H1 (cell line): ENCODE results near the gene LINGO4.

ENCODE experiments used
- ASH2L ChIP-seq: fragments of 200-600, 300-600 bp; sonication (generic); IDR thresholded peaks from one replicate; pipeline ENCODE4 v1.7.1; 2017; ENCODE audit warnings: low read length
- ATF3 ChIP-seq: IDR thresholded peaks from 2 replicates; pipeline ENCODE4 v1.6.1; 2011; ENCODE audit warnings: low read depth, mild to moderate bottlenecking, low read length; ENCODE audit not compliant: insufficient read depth
- CBX8 ChIP-seq: fragments of 300-800, 300-1000 bp; sonication (generic); IDR thresholded peaks from 2 replicates; pipeline ENCODE4 v1.7.1; 2016; ENCODE audit warnings: low read depth, low read length, borderline replicate concordance
- CHD1 ChIP-seq: IDR thresholded peaks from 2 replicates; pipeline ENCODE4 v1.6.1; 2012; ENCODE audit warnings: low read depth, low read length, improper control_type of control experiment
- CTCF ChIP-seq, 3 experiments: IDR thresholded peaks; 1 replicate in 2 of 3; 2 replicates in 1 of 3; pipeline versions ENCODE4 v1.5.1 to v1.6.1; 2011; ENCODE audit warnings: low read length in 3 of 3, mild to moderate bottlenecking in 3 of 3, inconsistent platforms in 2 of 3, low read depth in 1 of 3, moderate library complexity in 1 of 3; ENCODE audit not compliant: insufficient read depth in 1 of 3; ENCODE audit errors: control extremely low read depth in 1 of 3
- EGR1 ChIP-seq: IDR thresholded peaks from 2 replicates; pipeline ENCODE4 v1.6.1; 2011; ENCODE audit warnings: low read depth, low read length, borderline replicate concordance
- EZH2 ChIP-seq: fragments of 200-600 bp; sonication (generic); IDR thresholded peaks from 2 replicates; pipeline ENCODE4 v1.7.1; 2012; ENCODE audit warnings: low read depth, mild to moderate bottlenecking, moderate library complexity, low read length, inconsistent platforms; ENCODE audit not compliant: severe bottlenecking
- FOSL1 ChIP-seq: IDR thresholded peaks from 2 replicates; pipeline ENCODE4 v1.6.1; 2011; ENCODE audit warnings: mild to moderate bottlenecking, low read depth, low read length, moderate library complexity; ENCODE audit not compliant: insufficient read depth
- GABPA ChIP-seq: IDR thresholded peaks from 2 replicates; pipeline ENCODE4 v1.6.1; 2011; ENCODE audit warnings: mild to moderate bottlenecking, low read length, moderate library complexity, borderline replicate concordance; ENCODE audit not compliant: insufficient read depth
- JUND ChIP-seq: IDR thresholded peaks from 2 replicates; pipeline ENCODE4 v1.6.1; 2011; ENCODE audit warnings: mild to moderate bottlenecking, improper control_type of control experiment, low read length
- POLR2A ChIP-seq, 2 experiments: IDR thresholded peaks; 1 replicate in 1 of 2; 2 replicates in 1 of 2; pipeline ENCODE4 v1.6.1; 2011; ENCODE audit warnings: low read depth in 2 of 2, low read length in 2 of 2, mild to moderate bottlenecking in 2 of 2; ENCODE audit errors: control extremely low read depth in 1 of 2
- SAP30 ChIP-seq: fragments of 300-600 bp; sonication (generic); IDR thresholded peaks from 2 replicates; pipeline ENCODE4 v1.7.1; 2012; ENCODE audit warnings: low read length, moderate library complexity, mild to moderate bottlenecking, inconsistent platforms; ENCODE audit not compliant: insufficient read depth, insufficient replicate concordance
- YY1 ChIP-seq: IDR thresholded peaks from 2 replicates; pipeline ENCODE4 v1.6.1; 2011; ENCODE audit warnings: low read depth, mild to moderate bottlenecking, low read length
- TF ChIP-seq, protein P1 (sequence below): IDR thresholded peaks from 2 replicates; pipeline ENCODE4 v1.6.1; 2012; ENCODE audit warnings: low read length, inconsistent platforms

DNA sequence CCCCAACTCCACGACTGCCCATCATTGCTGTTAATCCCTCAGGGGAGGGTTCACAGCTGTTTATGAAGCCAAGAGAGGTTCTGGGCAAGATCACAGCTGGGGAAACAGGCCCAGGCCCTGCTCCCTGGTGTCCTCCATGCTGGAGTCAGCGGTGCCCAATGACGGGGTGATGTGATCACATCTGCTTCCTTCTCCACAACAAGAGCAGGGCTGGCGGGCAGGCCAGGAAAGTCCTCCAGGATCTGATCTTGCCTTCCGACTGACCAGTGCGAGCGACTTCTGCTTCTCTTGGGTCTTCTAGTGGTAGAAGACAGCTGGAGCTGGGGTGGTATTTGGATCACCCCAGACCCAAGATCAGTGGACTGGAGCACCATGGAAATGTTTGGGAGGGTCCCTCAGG lies 951 bp upstream of the LINGO4 start:
- TF ChIP-seq CTCF (IDR thresholded peaks at IDR 0.05; ENCODE audit: control extremely low read depth in 1 of 3, insufficient read depth in 1 of 3, low read depth in 1 of 3, low read length in 3 of 3) (no peak), SAP30 (no peak), JUND (no peak), CBX8 (no peak), ASH2L (no peak), POLR2A (IDR thresholded peaks at IDR 0.05; ENCODE audit: control extremely low read depth in 1 of 2, low read depth in 2 of 2, low read length in 2 of 2) (no peak), EZH2 (no peak), YY1 (no peak), CHD1 (no peak), FOSL1 (no peak), EGR1 (no peak), GABPA (no peak), ATF3 (no peak)
- TF ChIP-seq, protein P1, sequence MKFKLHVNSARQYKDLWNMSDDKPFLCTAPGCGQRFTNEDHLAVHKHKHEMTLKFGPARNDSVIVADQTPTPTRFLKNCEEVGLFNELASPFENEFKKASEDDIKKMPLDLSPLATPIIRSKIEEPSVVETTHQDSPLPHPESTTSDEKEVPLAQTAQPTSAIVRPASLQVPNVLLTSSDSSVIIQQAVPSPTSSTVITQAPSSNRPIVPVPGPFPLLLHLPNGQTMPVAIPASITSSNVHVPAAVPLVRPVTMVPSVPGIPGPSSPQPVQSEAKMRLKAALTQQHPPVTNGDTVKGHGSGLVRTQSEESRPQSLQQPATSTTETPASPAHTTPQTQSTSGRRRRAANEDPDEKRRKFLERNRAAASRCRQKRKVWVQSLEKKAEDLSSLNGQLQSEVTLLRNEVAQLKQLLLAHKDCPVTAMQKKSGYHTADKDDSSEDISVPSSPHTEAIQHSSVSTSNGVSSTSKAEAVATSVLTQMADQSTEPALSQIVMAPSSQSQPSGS: no peak
